ENCODE data around the gene HEY2. TPM values are rescaled to one million over a fixed set of nuclear protein-coding genes. Genes with fewer than 3 reads are reported as not detected.

HEY2 gene
- total RNA-seq, 4 donors from 2014 or later, result 1.7 to 3.1 (median 2.3) TPM

DNA sequence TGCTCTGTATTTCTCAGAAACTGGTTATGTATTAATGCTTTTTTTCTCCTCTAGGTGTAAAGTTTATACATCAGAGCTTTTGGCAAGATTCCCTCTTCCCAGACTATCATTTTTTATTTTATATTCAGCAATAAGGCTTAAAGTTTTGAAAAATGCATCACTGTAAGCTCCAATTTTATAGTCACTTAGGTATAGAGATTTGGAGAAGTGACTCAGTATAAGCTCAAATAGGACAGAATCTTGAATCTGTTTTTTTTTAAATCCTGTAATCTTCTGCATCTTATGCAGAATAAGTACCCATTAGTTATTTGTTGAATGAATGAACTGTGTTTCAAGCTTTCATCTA is 42.4 kb downstream of the HEY2 start:
- Histone ChIP-seq H3K27ac (replicated peaks in 1 of 4) (peak overlapping the region; percentile 92 to 99 (median 96)), H3K4me1 (peaks cover 15 to 51% (median 33%) of the 10 kb centered on the region in 4 donors), H3K36me3 (no peaks in the 10 kb centered on the region), H3K4me3 (peak overlapping the region; percentile 87 to 91 (median 90)), H3K9me3 (no peaks in the 10 kb centered on the region), H3K27me3 (no peaks in the 10 kb centered on the region)
- intact Hi-C loops (cut with DNase I), result no loop called here
- DNase-seq (ENCODE audit: extremely low spot score), result no peak
- no peak for TF ChIP-seq EP300 (IDR thresholded peaks at IDR 0.05)
- TF ChIP-seq POLR2A (IDR thresholded peaks at IDR 0.05; ENCODE audit: low read depth), result no peak
- no peak for TF ChIP-seq POLR2AphosphoS5 (IDR thresholded peaks at IDR 0.05)
- TF ChIP-seq, protein P1, sequence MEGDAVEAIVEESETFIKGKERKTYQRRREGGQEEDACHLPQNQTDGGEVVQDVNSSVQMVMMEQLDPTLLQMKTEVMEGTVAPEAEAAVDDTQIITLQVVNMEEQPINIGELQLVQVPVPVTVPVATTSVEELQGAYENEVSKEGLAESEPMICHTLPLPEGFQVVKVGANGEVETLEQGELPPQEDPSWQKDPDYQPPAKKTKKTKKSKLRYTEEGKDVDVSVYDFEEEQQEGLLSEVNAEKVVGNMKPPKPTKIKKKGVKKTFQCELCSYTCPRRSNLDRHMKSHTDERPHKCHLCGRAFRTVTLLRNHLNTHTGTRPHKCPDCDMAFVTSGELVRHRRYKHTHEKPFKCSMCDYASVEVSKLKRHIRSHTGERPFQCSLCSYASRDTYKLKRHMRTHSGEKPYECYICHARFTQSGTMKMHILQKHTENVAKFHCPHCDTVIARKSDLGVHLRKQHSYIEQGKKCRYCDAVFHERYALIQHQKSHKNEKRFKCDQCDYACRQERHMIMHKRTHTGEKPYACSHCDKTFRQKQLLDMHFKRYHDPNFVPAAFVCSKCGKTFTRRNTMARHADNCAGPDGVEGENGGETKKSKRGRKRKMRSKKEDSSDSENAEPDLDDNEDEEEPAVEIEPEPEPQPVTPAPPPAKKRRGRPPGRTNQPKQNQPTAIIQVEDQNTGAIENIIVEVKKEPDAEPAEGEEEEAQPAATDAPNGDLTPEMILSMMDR (IDR thresholded peaks at IDR 0.05), result no peak

DNA sequence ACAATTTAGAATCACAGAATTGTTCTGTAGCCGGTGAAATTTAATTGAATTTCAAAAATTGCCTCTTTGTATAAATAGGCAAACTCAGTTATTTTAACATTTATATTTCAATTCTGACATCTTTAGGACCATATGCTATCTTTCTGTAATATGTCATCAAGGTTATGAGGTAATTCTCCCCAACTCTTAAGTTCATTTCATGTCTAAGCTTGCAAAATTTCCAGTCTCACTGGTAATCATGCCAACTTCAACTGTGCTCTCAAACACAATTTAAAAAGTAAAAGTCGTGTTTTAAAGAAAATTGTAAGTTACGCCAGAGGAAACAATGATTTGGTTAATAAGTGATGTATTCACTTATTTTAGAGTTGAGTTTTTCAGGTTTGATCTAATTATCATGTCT is 42.7 kb downstream of the HEY2 start:
- intact Hi-C loops (cut with DNase I), result no loop called here
- no peak for DNase-seq (ENCODE audit: extremely low spot score)
- WGBS, result 73% methylated on average over 3 of the region's 3 CpGs
- H3K4me3 ChIP-seq, result peak overlapping the region; percentile 87 to 91 (median 90)
- H3K9me3 ChIP-seq, result no peaks in the 10 kb centered on the region
- H3K27me3 ChIP-seq, result no peaks in the 10 kb centered on the region
- peaks cover 15 to 51% (median 33%) of the 10 kb centered on the region in 4 donors for H3K4me1 ChIP-seq
- H3K27ac ChIP-seq (replicated peaks in 1 of 4), result peak overlapping the region in 3 of 4 donors; percentile 92 to 99 (median 96)
- H3K36me3 ChIP-seq, result no peaks in the 10 kb centered on the region
- TF ChIP-seq EP300 (IDR thresholded peaks at IDR 0.05), result no peak
- TF ChIP-seq, protein P1 (IDR thresholded peaks at IDR 0.05), result no peak
- TF ChIP-seq POLR2AphosphoS5 (IDR thresholded peaks at IDR 0.05), result no peak
- TF ChIP-seq POLR2A (IDR thresholded peaks at IDR 0.05; ENCODE audit: low read depth), result no peak

DNA sequence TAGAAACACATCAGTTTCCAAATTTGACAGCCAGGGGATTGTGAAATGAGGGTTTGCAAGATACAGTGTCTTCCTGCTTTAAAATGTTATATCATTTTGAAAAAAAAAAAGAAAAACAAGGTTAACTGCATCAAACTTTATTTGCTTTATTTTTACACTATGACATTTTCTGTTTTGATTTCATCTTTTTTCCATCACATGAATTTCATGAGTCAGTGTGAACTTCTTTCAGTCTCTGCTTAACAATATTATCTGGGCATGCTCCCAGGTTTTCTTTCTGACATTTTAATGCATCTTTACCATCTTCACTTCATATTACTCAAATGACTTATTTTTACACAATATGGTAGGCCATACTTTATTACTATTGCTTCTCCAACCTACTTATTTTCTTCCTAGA is 43.2 kb downstream of the HEY2 start:
- intact Hi-C loops (cut with DNase I), result no loop called here
- H3K27ac ChIP-seq (replicated peaks in 1 of 4), result peak overlapping the region; percentile 32 to 96 (median 64)

DNA sequence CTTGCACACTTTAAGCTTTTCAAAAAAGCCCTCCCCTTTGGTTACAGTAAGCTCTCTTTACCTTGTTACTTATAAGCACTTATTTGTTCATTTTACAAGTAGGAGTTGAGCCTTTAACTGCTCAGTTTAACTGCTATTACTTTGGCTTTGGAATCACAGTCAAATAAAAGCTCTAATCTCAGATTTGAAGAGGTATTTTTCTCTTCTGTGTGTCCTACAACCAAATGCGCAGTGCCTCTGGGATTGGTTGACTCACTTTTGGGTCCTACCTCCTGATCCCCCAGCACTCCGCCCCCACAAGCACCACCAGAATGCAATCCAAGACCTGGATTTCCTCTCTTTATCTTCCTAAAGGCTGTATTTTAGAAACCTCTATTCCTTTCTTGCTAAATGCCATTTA is 43.8 kb downstream of the HEY2 start:
- Histone ChIP-seq H3K27ac (replicated peaks in 1 of 4) (peak overlapping the region; percentile 32 to 96 (median 36)), H3K36me3 (no peaks in the 10 kb centered on the region), H3K4me1 (peaks cover 15 to 51% (median 33%) of the 10 kb centered on the region in 4 donors), H3K9me3 (no peaks in the 10 kb centered on the region), H3K4me3 (peak overlapping the region in 3 of 4 donors; percentile 7 to 22 (median 13)), H3K27me3 (no peaks in the 10 kb centered on the region)
- intact Hi-C loops (cut with DNase I), result no loop called here
- no peak for DNase-seq (ENCODE audit: extremely low spot score)
- 58% methylated on average over 2 of the region's 2 CpGs for WGBS
- TF ChIP-seq POLR2AphosphoS5 (IDR thresholded peaks at IDR 0.05) (no peak), EP300 (IDR thresholded peaks at IDR 0.05) (no peak), POLR2A (IDR thresholded peaks at IDR 0.05; ENCODE audit: low read depth) (no peak)
- TF ChIP-seq, protein P1 (IDR thresholded peaks at IDR 0.05), result no peak

More for the DNA sequence above, 43.2 kb downstream of the HEY2 start:
- TF ChIP-seq POLR2A (IDR thresholded peaks at IDR 0.05; ENCODE audit: low read depth) (no peak), EP300 (IDR thresholded peaks at IDR 0.05) (no peak), POLR2AphosphoS5 (IDR thresholded peaks at IDR 0.05) (no peak)
- TF ChIP-seq, protein P1 (IDR thresholded peaks at IDR 0.05), result no peak
- Histone ChIP-seq H3K36me3 (no peaks in the 10 kb centered on the region), H3K4me1 (peaks cover 15 to 51% (median 33%) of the 10 kb centered on the region in 4 donors), H3K27me3 (no peaks in the 10 kb centered on the region), H3K9me3 (no peaks in the 10 kb centered on the region), H3K4me3 (peak overlapping the region in 3 of 4 donors; percentile 87 to 91 (median 90))
- DNase-seq (ENCODE audit: extremely low spot score), result no peak

DNA sequence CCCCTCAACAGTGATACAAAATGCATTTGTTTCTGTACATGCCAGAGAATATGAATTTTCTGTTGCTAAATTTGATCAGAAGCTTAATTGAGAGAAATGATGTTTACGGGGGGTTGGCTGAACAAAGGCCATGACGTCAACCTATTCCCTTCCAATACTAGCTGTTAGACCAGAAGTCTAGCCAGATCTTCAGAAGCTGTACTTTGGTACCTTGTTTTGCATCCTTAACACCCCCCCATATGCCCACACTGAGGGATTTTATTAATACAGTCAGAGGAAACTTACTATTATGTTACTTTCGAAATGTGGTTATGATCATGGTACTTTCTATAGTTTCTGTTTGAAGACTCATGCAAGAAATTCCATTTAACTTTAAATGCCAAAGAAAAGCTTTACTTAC is 44.4 kb downstream of the HEY2 start:
- H3K9me3 ChIP-seq, result no peaks in the 10 kb centered on the region
- no peaks in the 10 kb centered on the region for H3K27me3 ChIP-seq
- 61% methylated on average over 3 of the region's 3 CpGs for WGBS
- intact Hi-C loops (cut with DNase I), result no loop called here
- TF ChIP-seq, protein P1 (IDR thresholded peaks at IDR 0.05), result no peak
- TF ChIP-seq EP300 (IDR thresholded peaks at IDR 0.05) (no peak), POLR2A (IDR thresholded peaks at IDR 0.05; ENCODE audit: low read depth) (no peak), POLR2AphosphoS5 (IDR thresholded peaks at IDR 0.05) (no peak)
- peaks cover 0 to under 1% (median 0%) of the 10 kb centered on the region in 4 donors for H3K36me3 ChIP-seq
- H3K4me3 ChIP-seq, result peak overlapping the region in 2 of 4 donors; percentile 0 to 13
- no peak for DNase-seq (ENCODE audit: extremely low spot score)
- peaks cover 13 to 48% (median 30%) of the 10 kb centered on the region in 4 donors for H3K4me1 ChIP-seq
- H3K27ac ChIP-seq (replicated peaks in 1 of 4), result peak overlapping the region in 3 of 4 donors; percentile 36 to 96 (median 37)
